Neural progenitor cell (in vitro differentiated cells): ENCODE data around the gene KIAA1217. TPM values are rescaled to one million over a fixed set of nuclear protein-coding genes. Genes with fewer than 3 reads are reported as not detected.

Source experiments
- DNase-seq: peaks from one replicate; pipeline ENCODE4 v3.0.0-alpha.2; 2016; ENCODE audit warnings: low spot score
- H2AFZ ChIP-seq: fragments of 200-600 bp; sonication (generic); replicated peaks from 2 replicates; pipeline ENCODE4 v1.6.1; 2016; ENCODE audit warnings: antibody characterized with exemption
- H3F3A ChIP-seq: fragments of 200-600 bp; sonication (generic); 2 replicates; pipeline ENCODE4 v1.6.1; 2016; ENCODE audit warnings: antibody characterized with exemption, low read depth
- H3K27ac ChIP-seq: fragments of 200-600 bp; sonication (generic); 2 replicates; pipeline ENCODE4 v1.5.1; 2016; ENCODE audit warnings: mild to moderate bottlenecking
- H3K27me3 ChIP-seq: fragments of 200-600 bp; sonication (generic); 2 replicates; pipeline ENCODE4 v1.6.1; 2016; ENCODE audit warnings: mild to moderate bottlenecking, moderate library complexity
- H3K36me3 ChIP-seq: fragments of 200-600 bp; sonication (generic); 2 replicates; pipeline ENCODE4 v1.5.1; 2016
- H3K4me1 ChIP-seq: fragments of 200-600 bp; sonication (generic); 2 replicates; pipeline ENCODE4 v1.6.1; 2016; ENCODE audit warnings: mixed run types
- H3K4me2 ChIP-seq: fragments of 200-600 bp; sonication (generic); 2 replicates; pipeline ENCODE4 v1.6.1; 2016
- H3K4me3 ChIP-seq: fragments of 200-600 bp; sonication (generic); 2 replicates; pipeline ENCODE4 v1.5.1; 2016
- H3K79me2 ChIP-seq: fragments of 200-600 bp; sonication (generic); 2 replicates; pipeline ENCODE4 v1.6.1; 2016; ENCODE audit warnings: low read depth
- H3K9ac ChIP-seq: fragments of 200-600 bp; sonication (generic); 2 replicates; pipeline ENCODE4 v1.6.1; 2016
- H3K9me3 ChIP-seq: fragments of 200-600 bp; sonication (generic); 2 replicates; pipeline ENCODE4 v1.5.1; 2016; ENCODE audit warnings: low read depth
- H4K20me1 ChIP-seq: fragments of 200-600 bp; sonication (generic); 2 replicates; pipeline ENCODE4 v1.6.1; 2016; ENCODE audit warnings: low read depth
- H3K27ac Mint-ChIP-seq: 3 replicates; pipeline ENCODE4 v1.8.0; 2021; ENCODE audit warnings: mixed read lengths
- H3K27me3 Mint-ChIP-seq: 2 replicates; pipeline ENCODE4 v1.8.0; 2022; ENCODE audit warnings: low read depth, mild to moderate bottlenecking, inconsistent platforms, moderate library complexity, mixed read lengths; ENCODE audit not compliant: insufficient read depth
- H3K36me3 Mint-ChIP-seq: 3 replicates; pipeline ENCODE4 v1.8.0; 2021; ENCODE audit warnings: mixed read lengths
- H3K4me1 Mint-ChIP-seq: 3 replicates; pipeline ENCODE4 v1.8.0; 2021; ENCODE audit warnings: mixed read lengths
- H3K4me3 Mint-ChIP-seq: 3 replicates; pipeline ENCODE4 v1.8.0; 2021; ENCODE audit warnings: mild to moderate bottlenecking, moderate library complexity, mixed read lengths
- H3K9me3 Mint-ChIP-seq: 3 replicates; pipeline ENCODE4 v1.8.0; 2020; ENCODE audit warnings: mixed read lengths
- CTCF ChIP-seq: fragments of 200-600 bp; sonication (generic); IDR thresholded peaks from 2 replicates; pipeline ENCODE4 v1.5.1; 2017; ENCODE audit warnings: antibody characterized with exemption, mild to moderate bottlenecking
- EZH2 ChIP-seq: fragments of 200-600 bp; sonication (generic); IDR thresholded peaks from 2 replicates; pipeline ENCODE4 v1.6.1; 2017; ENCODE audit warnings: antibody characterized with exemption, mild to moderate bottlenecking, moderate library complexity
- EZH2phosphoT487 ChIP-seq: fragments of 200-600 bp; sonication (generic); IDR thresholded peaks from 2 replicates; pipeline ENCODE4 v1.6.1; 2017; ENCODE audit warnings: antibody characterized with exemption
- total RNA-seq: library from RNA; depleted of rRNA; stranded (reverse); fragments of >200 nt; gene quantifications from 2 replicates; pipeline ENCODE4 v1.2.3, GENCODE V29; 2015; ENCODE audit warnings: low replicate concordance

KIAA1217 gene
- total RNA-seq, 1 donor from 2014 or later = 13.1 TPM

- Histone ChIP-seq H2AFZ (peak overlapping the region; percentile 81), H4K20me1 (no peaks in the 10 kb centered on the region), H3K9me3 (no peaks in the 10 kb centered on the region), H3K36me3 (no peaks in the 10 kb centered on the region), H3K27ac (peak overlapping the region; percentile 88), H3F3A (peaks cover 43% of the 10 kb centered on the region), H3K4me3 (peak overlapping the region; percentile 56), H3K4me2 (peak overlapping the region; percentile 86), H3K79me2 (peaks cover 22% of the 10 kb centered on the region), H3K4me1 (peaks cover 45% of the 10 kb centered on the region), H3K9ac (no peak overlapping the region), H3K27me3 (no peaks in the 10 kb centered on the region)
- H3K4me3 Mint-ChIP-seq = peak overlapping the region; percentile 90
- H3K9me3 Mint-ChIP-seq = no peaks in the 10 kb centered on the region
- H3K4me1 Mint-ChIP-seq = peaks cover 55% of the 10 kb centered on the region
- H3K27me3 Mint-ChIP-seq = peaks cover 7% of the 10 kb centered on the region
- H3K27ac Mint-ChIP-seq = peak overlapping the region; percentile 64
- TF ChIP-seq CTCF (no peak), EZH2phosphoT487 (no peak), EZH2 (no peak)
- H3K36me3 Mint-ChIP-seq = peaks cover 3% of the 10 kb centered on the region
- peak; percentile 51 for DNase-seq
These were observed 942 bp upstream of the KIAA1217 start for GRCh38 chr10:24207781-24208611.

DNA sequence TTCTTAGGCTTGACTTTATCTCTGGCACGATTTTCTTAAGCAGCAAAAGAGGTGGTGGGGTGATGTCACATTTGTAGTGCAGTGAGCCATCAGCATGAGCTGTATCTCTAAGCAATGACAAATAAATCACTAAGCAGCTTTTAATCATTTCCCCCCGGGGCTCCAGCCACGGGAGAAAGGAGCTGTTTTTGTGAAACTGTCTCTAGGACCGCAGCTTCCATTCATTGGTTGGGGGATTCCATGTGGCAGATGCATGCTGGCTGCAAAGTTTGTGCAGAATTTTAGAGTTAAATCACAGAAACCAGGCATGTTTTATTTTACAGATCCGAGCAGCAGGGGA is 464 bp downstream of the KIAA1217 start:
- Mint-ChIP-seq H3K4me3 (peak overlapping the region; percentile 90), H3K4me1 (peaks cover 64% of the 10 kb centered on the region), H3K27me3 (peaks cover 9% of the 10 kb centered on the region), H3K36me3 (peaks cover 3% of the 10 kb centered on the region), H3K27ac (peak overlapping the region; percentile 98), H3K9me3 (no peaks in the 10 kb centered on the region)
- no peaks in the 10 kb centered on the region for H3K9me3 ChIP-seq
- H3K36me3 ChIP-seq = no peaks in the 10 kb centered on the region
- no peaks in the 10 kb centered on the region for H3K27me3 ChIP-seq
- peak overlapping the region; percentile 86 for H3K4me2 ChIP-seq
- peak overlapping the region; percentile 42 for H2AFZ ChIP-seq
- peak overlapping the region; percentile 56 for H3K4me3 ChIP-seq
- H3K9ac ChIP-seq = peak overlapping the region; percentile 7
- H3K27ac ChIP-seq = peak overlapping the region; percentile 88
- no peak for TF ChIP-seq EZH2phosphoT487
- no peak for TF ChIP-seq EZH2
- TF ChIP-seq CTCF = no peak
- DNase-seq = peak; percentile 46
- H4K20me1 ChIP-seq = no peaks in the 10 kb centered on the region
- H3F3A ChIP-seq = peaks cover 44% of the 10 kb centered on the region
- H3K4me1 ChIP-seq = peaks cover 55% of the 10 kb centered on the region
- peaks cover 25% of the 10 kb centered on the region for H3K79me2 ChIP-seq

- Histone ChIP-seq H3K4me1 (peaks cover 57% of the 10 kb centered on the region), H2AFZ (no peak overlapping the region)
- H3K4me1 Mint-ChIP-seq = peaks cover 66% of the 10 kb centered on the region
These were observed 1.1 kb downstream of the KIAA1217 start for GRCh38 chr10:24209946-24210491.

More at GRCh38 chr10:24209946-24210491, 1.1 kb downstream of the KIAA1217 start:
- peaks cover 10% of the 10 kb centered on the region for H3K27me3 Mint-ChIP-seq
- H3K9me3 Mint-ChIP-seq = no peaks in the 10 kb centered on the region
- H3K36me3 Mint-ChIP-seq = peaks cover 3% of the 10 kb centered on the region
- peak overlapping the region; percentile 90 for H3K4me3 Mint-ChIP-seq
- H3K27me3 ChIP-seq = no peaks in the 10 kb centered on the region
- peak overlapping the region; percentile 86 for H3K4me2 ChIP-seq
- DNase-seq = no peak
- H3K9ac ChIP-seq = no peak overlapping the region
- peaks cover 25% of the 10 kb centered on the region for H3K79me2 ChIP-seq
- H3K27ac ChIP-seq = peak overlapping the region; percentile 88
- H4K20me1 ChIP-seq = no peaks in the 10 kb centered on the region
- H3F3A ChIP-seq = peaks cover 48% of the 10 kb centered on the region
- H3K36me3 ChIP-seq = no peaks in the 10 kb centered on the region
- no peak for TF ChIP-seq EZH2phosphoT487
- TF ChIP-seq CTCF = no peak
- TF ChIP-seq EZH2 = no peak
- H3K9me3 ChIP-seq = no peaks in the 10 kb centered on the region
- H3K27ac Mint-ChIP-seq = peak overlapping the region; percentile 98
- peak overlapping the region; percentile 56 for H3K4me3 ChIP-seq
